Measurements from ENCODE around the gene ARL6IP4.

Gene ARL6IP4

GRCh38 chr12:122987086-122987951 lies 6.8 kb downstream of the ARL6IP4 start:
- no peak for FAIRE-seq
- DNase-seq (ENCODE audit: insufficient read length, low spot score): no peak
- TF ChIP-seq SPI1 (IDR thresholded peaks at IDR 0.05; ENCODE audit: low read depth, low read length) (no peak), POU2F2 (IDR thresholded peaks at IDR 0.05; ENCODE audit: low read depth, low read length) (no peak), TAF1 (IDR thresholded peaks at IDR 0.05; ENCODE audit: low read depth, low read length) (no peak), PAX5 (IDR thresholded peaks at IDR 0.05; ENCODE audit: insufficient read depth, low read length, severe bottlenecking) (no peak), POLR2A (IDR thresholded peaks at IDR 0.05; ENCODE audit: low read depth, low read length) (no peak), POLR2AphosphoS5 (IDR thresholded peaks at IDR 0.05; ENCODE audit: low read depth, low read length) (no peak)

GRCh38 chr12:122988036-122988435 lies 7.6 kb downstream of the ARL6IP4 start:
- DNase-seq (ENCODE audit: insufficient read length, low spot score) (no peak), FAIRE-seq (no peak)
- no peak for TF ChIP-seq TAF1 (IDR thresholded peaks at IDR 0.05; ENCODE audit: low read depth, low read length)
- TF ChIP-seq POU2F2 (IDR thresholded peaks at IDR 0.05; ENCODE audit: low read depth, low read length): no peak
- TF ChIP-seq POLR2A (IDR thresholded peaks at IDR 0.05; ENCODE audit: low read depth, low read length): no peak
- no peak for TF ChIP-seq PAX5 (IDR thresholded peaks at IDR 0.05; ENCODE audit: insufficient read depth, low read length, severe bottlenecking)
- no peak for TF ChIP-seq POLR2AphosphoS5 (IDR thresholded peaks at IDR 0.05; ENCODE audit: low read depth, low read length)
- no peak for TF ChIP-seq SPI1 (IDR thresholded peaks at IDR 0.05; ENCODE audit: low read depth, low read length)

GRCh38 chr12:122988612-122989212 lies 8.2 kb downstream of the ARL6IP4 start:
- no peak for FAIRE-seq
- TF ChIP-seq SPI1 (IDR thresholded peaks at IDR 0.05; ENCODE audit: low read depth, low read length) (no peak), POU2F2 (IDR thresholded peaks at IDR 0.05; ENCODE audit: low read depth, low read length) (no peak), PAX5 (IDR thresholded peaks at IDR 0.05; ENCODE audit: insufficient read depth, low read length, severe bottlenecking) (no peak), POLR2A (IDR thresholded peaks at IDR 0.05; ENCODE audit: low read depth, low read length) (no peak), TAF1 (IDR thresholded peaks at IDR 0.05; ENCODE audit: low read depth, low read length) (no peak), POLR2AphosphoS5 (IDR thresholded peaks at IDR 0.05; ENCODE audit: low read depth, low read length) (no peak)

GRCh38 chr12:122989225-122989839 lies 8.9 kb downstream of the ARL6IP4 start:
- FAIRE-seq: no peak
- DNase-seq (ENCODE audit: insufficient read length, low spot score): no peak
- no peak for TF ChIP-seq TAF1 (IDR thresholded peaks at IDR 0.05; ENCODE audit: low read depth, low read length)
- no peak for TF ChIP-seq POU2F2 (IDR thresholded peaks at IDR 0.05; ENCODE audit: low read depth, low read length)
- TF ChIP-seq PAX5 (IDR thresholded peaks at IDR 0.05; ENCODE audit: insufficient read depth, low read length, severe bottlenecking): no peak
- TF ChIP-seq POLR2A (IDR thresholded peaks at IDR 0.05; ENCODE audit: low read depth, low read length): no peak
- TF ChIP-seq SPI1 (IDR thresholded peaks at IDR 0.05; ENCODE audit: low read depth, low read length): no peak
- TF ChIP-seq POLR2AphosphoS5 (IDR thresholded peaks at IDR 0.05; ENCODE audit: low read depth, low read length): no peak

More at GRCh38 chr12:122988612-122989212, 8.2 kb downstream of the ARL6IP4 start:
- DNase-seq (ENCODE audit: insufficient read length, low spot score): no peak

- DNase-seq (ENCODE audit: insufficient read length, low spot score) (no peak), FAIRE-seq (no peak)
- TF ChIP-seq POU2F2 (IDR thresholded peaks at IDR 0.05; ENCODE audit: low read depth, low read length) (no peak), SPI1 (IDR thresholded peaks at IDR 0.05; ENCODE audit: low read depth, low read length) (no peak), PAX5 (IDR thresholded peaks at IDR 0.05; ENCODE audit: insufficient read depth, low read length, severe bottlenecking) (no peak), TAF1 (IDR thresholded peaks at IDR 0.05; ENCODE audit: low read depth, low read length) (no peak), POLR2AphosphoS5 (IDR thresholded peaks at IDR 0.05; ENCODE audit: low read depth, low read length) (no peak), POLR2A (IDR thresholded peaks at IDR 0.05; ENCODE audit: low read depth, low read length) (no peak)
Observed at GRCh38 chr12:122989874-122990419, 9.5 kb downstream of the ARL6IP4 start.

GRCh38 chr12:122990561-122990960 lies 10.1 kb downstream of the ARL6IP4 start:
- DNase-seq (ENCODE audit: insufficient read length, low spot score) (no peak), FAIRE-seq (no peak)
- TF ChIP-seq POLR2AphosphoS5 (IDR thresholded peaks at IDR 0.05; ENCODE audit: low read depth, low read length) (no peak), POU2F2 (IDR thresholded peaks at IDR 0.05; ENCODE audit: low read depth, low read length) (no peak), SPI1 (IDR thresholded peaks at IDR 0.05; ENCODE audit: low read depth, low read length) (no peak)

GRCh38 chr12:122990961-122991622 lies 10.6 kb downstream of the ARL6IP4 start:
- no peak for DNase-seq (ENCODE audit: insufficient read length, low spot score)
- TF ChIP-seq POLR2A (IDR thresholded peaks at IDR 0.05; ENCODE audit: low read depth, low read length) (no peak), POU2F2 (IDR thresholded peaks at IDR 0.05; ENCODE audit: low read depth, low read length) (no peak), PAX5 (IDR thresholded peaks at IDR 0.05; ENCODE audit: insufficient read depth, low read length, severe bottlenecking) (no peak), SPI1 (IDR thresholded peaks at IDR 0.05; ENCODE audit: low read depth, low read length) (no peak), POLR2AphosphoS5 (IDR thresholded peaks at IDR 0.05; ENCODE audit: low read depth, low read length) (no peak), TAF1 (IDR thresholded peaks at IDR 0.05; ENCODE audit: low read depth, low read length) (no peak)
- no peak for FAIRE-seq

GRCh38 chr12:122991623-122992275 lies 11.3 kb downstream of the ARL6IP4 start:
- no peak for DNase-seq (ENCODE audit: insufficient read length, low spot score)
- FAIRE-seq: no peak
- TF ChIP-seq PAX5 (IDR thresholded peaks at IDR 0.05; ENCODE audit: insufficient read depth, low read length, severe bottlenecking): no peak
- TF ChIP-seq POU2F2 (IDR thresholded peaks at IDR 0.05; ENCODE audit: low read depth, low read length): no peak
- no peak for TF ChIP-seq TAF1 (IDR thresholded peaks at IDR 0.05; ENCODE audit: low read depth, low read length)
- TF ChIP-seq SPI1 (IDR thresholded peaks at IDR 0.05; ENCODE audit: low read depth, low read length): no peak
- TF ChIP-seq POLR2A (IDR thresholded peaks at IDR 0.05; ENCODE audit: low read depth, low read length): no peak
- TF ChIP-seq POLR2AphosphoS5 (IDR thresholded peaks at IDR 0.05; ENCODE audit: low read depth, low read length): no peak

Measured in GM12891 (cell line).